GM12892 (cell line): ENCODE results near the gene ARID1A.

Source experiments
- POLR2A ChIP-seq: IDR thresholded peaks from 2 replicates; pipeline ENCODE4 v1.6.1; 2011; ENCODE audit warnings: low read depth, low read length, control low read depth
- POLR2AphosphoS5 ChIP-seq: IDR thresholded peaks from 2 replicates; pipeline ENCODE4 v1.6.1; 2011; ENCODE audit warnings: low read depth, low read length, control low read depth
- TAF1 ChIP-seq: IDR thresholded peaks from 2 replicates; pipeline ENCODE4 v1.6.1; 2011; ENCODE audit warnings: low read depth, mild to moderate bottlenecking, control low read depth, low read length, borderline replicate concordance

GRCh38 chr1:26772687-26773086, 76.9 kb downstream of the ARID1A start:
- TF ChIP-seq POLR2AphosphoS5 (no peak), POLR2A (no peak), TAF1 (no peak)
